ENCODE data around the gene POTEF.
"Not testable (repeated sequence)": the region's sequence is repeated elsewhere in the genome, so short reads cannot be mapped to it uniquely, and the experiment has no call there.

Gene POTEF

DNA sequence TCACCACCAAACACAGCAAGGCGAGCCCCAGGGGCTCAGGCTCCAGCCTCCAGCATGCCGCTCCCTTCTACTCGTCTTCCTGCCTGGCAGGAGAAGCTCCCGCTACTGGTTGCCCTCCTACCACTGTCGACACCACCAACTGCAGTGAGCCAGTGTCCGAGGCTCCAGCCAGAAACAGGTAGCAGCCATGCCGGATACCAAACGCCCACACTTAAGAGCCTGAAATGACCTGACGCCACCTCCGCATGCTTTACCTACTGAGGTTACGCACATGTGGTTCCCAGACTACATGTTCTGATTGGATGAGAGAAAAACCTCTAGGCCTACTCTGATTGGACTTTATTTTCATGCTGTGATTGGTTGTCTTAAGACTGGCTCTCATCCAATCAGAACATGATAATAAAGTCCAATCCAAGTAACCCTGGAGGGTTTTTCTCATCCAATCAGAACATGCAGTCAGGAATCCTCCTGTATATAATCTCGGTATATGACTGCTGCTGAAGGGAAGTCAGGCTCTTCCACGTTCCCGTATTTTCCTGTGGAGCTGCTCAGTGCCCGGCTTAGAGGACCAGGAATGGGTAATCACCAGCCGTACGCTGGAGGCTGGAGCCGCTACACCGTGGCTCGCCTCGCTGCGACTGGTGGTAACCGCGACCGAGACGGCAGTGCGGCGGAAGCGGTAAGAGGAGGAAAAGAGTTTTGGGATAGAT is at the start of gene POTEF:
Gene POTEF (minus strand): TSS at position 103 of the 710 bp plus-strand sequence. CDS start 8,707 bp downstream, outside the sequence.
- DNase-seq (ENCODE audit: extremely low read depth in 1 of 2, low read depth in 1 of 2): not testable (repeated sequence)

DNA sequence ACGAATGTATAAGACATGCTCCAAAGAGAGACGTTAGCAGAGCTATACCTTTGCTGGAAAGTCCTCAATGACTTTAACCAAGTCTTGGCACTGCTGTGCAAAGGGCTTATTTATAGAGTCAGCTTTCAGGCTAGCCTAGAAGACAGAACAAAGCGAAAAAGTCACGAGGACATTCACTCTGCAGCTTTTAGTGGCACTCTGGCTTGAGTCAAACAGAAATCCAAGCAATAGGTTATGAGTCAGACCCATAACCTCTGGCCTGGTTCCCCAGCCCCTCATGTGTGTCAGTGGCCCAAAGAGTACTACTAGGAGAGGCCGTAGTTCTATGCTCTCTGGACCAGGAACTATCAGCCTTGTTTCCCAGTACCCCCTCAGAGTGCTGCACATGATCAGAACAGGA is 45.8 kb upstream of the POTEF start:
- not testable (repeated sequence) for DNase-seq (ENCODE audit: extremely low read depth in 1 of 2, low read depth in 1 of 2)

DNA sequence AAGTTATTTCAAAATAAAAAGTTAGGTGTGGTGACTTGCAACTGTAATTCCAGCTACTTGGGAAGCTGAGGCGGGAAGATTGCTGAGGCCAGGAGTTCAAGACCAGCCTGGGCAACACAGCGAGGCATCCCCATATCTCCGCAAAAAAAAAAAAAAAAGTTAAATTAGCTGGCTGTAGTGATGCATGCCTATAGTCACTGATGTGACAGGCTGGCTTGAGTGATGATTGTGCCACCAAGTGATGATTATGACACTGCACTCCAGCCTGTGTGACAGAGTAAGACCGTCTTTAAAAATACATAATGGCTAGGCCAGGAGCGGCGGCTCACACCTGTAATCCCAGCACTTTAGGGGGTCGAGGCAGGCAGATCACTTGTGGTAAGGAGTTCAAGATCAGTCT is 40.9 kb upstream of the POTEF start:
- no peak for DNase-seq (ENCODE audit: extremely low read depth in 1 of 2, low read depth in 1 of 2)

DNA sequence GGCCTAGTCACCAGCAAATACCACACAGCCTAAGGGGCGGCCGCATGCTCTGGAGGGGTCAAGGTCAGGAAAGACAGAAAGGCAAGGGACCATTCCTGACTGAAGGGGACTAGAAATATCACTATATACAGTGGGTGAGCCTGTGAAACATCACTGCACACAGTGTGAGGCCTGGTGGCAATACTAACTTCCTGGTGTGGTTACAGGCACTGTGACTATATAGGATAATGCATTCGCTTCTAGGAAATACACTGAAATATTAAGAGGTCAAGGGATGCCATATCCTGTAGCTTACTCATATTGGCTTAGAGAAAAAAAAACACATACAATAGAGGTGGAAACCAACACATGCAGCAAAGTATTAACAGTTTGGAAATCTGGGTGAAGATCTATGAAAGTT is 40.1 kb upstream of the POTEF start:
- DNase-seq (ENCODE audit: extremely low read depth in 1 of 2, low read depth in 1 of 2): not testable (repeated sequence)

DNA sequence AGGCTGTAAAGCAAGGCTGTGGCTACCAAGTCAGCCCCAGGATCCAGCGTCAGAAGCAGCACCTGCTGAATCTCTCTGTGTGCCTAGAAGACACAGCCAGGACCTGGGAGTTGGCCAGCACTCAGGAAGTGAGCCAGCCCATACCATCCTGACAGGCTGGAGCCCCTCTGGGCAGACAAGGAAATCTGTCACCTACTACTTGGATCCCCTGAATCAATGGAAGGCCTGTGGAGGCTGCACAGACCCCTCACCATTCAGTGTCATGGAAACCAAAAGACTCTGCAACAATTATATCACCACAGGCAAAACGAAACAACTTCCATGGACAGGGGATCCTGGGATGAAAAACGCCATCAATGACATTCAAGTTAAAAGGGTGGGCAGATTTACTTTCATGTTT is 37.6 kb upstream of the POTEF start:
- DNase-seq (ENCODE audit: extremely low read depth in 1 of 2, low read depth in 1 of 2): not testable (repeated sequence)

DNA sequence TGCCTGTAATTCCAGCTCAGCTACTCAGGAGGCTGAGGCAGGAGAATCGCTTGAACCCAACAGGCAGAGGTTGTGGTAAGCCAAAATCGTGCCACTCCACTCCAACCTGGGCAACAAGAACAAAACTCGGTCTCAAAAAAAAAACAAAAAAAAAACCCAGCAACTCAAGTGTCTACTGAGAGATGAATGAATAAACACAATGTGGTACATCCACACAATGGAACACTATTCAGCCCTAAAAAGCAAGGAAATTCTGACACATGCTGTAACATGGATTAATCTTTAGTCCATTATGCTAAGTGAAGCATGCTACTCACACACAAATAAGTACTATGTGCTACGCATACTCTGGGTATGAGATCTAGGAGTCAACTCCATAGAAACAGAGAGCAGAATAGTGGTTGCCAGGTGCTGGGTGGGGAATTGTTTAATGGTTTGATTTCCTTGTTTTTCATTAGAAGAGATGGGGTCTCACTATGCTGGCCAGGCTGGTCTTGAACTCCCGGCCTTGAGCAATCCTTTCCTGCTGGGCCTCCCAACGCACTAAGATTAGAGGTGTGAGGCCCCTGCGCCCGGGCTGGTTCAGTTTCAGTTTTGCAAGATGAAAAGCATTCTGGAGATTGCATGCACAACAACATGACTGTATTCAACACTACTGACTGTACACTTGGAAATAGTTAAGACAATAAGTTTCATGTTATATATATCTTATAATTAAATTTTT is 36.4 kb upstream of the POTEF start:
- DNase-seq (ENCODE audit: extremely low read depth in 1 of 2, low read depth in 1 of 2): no peak

DNA sequence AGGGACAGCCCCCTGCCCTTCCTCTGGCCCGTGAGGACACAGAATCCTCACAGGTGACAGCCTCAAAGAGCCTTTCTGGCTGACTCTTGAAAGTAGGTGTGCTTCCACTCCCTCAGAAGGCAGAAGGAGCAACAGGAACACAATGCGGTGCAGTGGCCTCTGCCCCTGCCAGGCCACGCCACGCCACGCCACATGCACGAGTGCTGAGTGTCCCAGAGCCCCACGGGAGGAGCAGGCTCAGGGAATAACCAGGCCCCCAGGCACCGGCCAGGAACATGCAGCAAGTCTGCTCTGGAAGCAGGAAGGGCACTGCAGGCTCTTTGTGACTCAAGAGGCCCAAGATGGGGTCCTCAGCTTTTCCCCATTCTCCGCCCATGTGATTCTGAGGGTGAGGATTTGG is 33.9 kb upstream of the POTEF start:
- no peak for DNase-seq (ENCODE audit: extremely low read depth in 1 of 2, low read depth in 1 of 2)

DNA sequence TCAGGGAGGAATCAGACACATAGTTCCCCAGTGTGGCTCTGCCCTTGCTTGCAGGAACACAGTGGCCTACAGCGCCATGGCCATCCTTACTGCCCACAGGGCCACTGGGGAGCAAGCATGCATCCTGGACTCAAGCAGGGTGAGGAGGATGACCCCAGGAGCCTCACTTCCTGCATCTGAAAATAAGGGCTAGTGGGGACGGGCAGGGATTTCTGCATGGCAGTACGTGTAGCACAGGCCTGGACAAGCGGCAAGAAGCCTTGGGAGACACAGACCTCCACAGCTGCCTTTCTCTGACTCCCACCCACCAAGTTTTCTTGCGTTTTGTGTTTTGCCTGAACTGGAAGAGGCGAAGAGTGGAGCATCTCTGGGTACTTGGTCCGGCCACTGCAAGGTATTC is 33.5 kb upstream of the POTEF start:
- not testable (repeated sequence) for DNase-seq (ENCODE audit: extremely low read depth in 1 of 2, low read depth in 1 of 2)

DNA sequence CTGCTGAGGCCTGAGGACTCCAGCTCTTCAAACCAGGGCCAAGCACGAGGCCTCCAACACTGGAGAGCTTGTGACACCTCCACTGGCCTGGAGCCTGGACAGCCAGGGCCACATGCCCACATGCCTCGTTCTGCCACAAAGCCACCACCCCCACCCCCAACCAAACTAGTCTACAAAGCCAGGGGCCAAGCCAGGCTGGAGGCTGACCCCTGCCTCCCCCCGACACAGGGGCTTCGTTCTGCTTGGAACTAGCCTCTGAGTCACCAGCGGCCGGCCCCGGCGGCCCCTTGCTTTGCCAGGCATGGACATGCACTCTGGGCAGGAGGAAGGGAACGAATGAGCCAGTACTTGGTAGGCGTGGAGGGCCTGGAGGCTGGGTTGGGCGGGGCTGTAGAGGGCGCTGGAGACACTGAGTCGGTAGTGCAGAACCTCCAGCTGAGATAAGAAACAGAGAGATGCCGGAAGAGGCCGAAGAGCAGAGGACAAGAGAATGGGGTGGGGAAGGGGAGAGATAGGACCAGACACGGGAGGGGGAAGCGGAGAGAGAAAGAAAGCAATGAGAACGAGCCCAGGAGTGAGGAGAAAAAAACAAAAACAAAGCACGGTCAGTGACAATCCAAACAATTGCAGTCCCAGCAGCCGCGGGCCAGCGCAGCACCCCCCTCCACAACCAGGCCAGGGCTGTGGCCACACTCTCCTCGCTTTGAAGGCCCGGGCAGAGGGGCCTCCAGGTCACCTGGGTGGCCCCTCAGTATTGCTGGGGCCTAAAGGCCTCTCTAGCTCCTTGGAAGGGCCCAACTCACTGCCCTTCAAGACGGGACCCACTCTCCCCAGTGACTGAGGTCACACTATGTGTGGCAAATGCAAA is 32.0 kb upstream of the POTEF start:
- not testable (repeated sequence) for DNase-seq (ENCODE audit: extremely low read depth in 1 of 2, low read depth in 1 of 2)

DNA sequence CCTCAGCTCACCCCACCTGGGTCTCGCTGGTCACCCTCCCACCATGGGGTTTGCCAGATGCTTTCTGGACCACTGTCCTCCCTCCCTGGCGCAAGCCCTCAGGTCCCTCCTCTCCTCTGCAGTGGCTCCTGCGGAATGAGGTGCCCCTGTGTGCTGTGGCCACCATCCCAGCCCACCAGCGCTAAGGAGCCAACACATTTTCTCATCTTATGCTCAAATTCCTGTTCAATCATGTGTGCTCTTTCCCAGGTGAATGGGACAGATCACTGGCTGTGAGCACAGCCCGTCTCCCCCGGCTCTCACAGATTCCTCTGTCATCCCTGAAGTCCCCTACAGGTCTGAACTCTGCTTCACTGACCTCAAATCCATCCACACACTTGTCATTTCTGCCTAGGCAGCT is 31.1 kb upstream of the POTEF start:
- DNase-seq (ENCODE audit: extremely low read depth in 1 of 2, low read depth in 1 of 2): no peak

DNA sequence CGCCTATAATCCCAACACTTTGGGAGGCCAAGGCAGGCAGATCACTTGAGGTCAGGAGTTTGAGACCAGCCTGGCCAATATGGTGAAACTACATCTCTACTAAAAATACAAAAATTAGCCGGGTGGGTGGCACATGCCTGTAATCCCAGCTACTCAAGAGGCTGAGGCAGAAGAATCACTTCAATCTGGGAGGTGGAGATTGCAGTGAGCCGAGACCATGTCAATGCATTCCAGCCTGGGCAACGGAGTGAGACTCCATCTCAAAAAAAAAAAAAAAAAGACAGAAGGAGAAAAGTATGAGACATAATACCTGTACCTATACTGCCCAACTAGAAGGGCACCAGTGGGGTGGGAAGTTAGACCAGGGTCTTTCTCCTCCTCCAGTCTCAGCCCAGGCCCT is 30.4 kb upstream of the POTEF start:
- DNase-seq (ENCODE audit: extremely low read depth in 1 of 2, low read depth in 1 of 2): not testable (repeated sequence)

DNA sequence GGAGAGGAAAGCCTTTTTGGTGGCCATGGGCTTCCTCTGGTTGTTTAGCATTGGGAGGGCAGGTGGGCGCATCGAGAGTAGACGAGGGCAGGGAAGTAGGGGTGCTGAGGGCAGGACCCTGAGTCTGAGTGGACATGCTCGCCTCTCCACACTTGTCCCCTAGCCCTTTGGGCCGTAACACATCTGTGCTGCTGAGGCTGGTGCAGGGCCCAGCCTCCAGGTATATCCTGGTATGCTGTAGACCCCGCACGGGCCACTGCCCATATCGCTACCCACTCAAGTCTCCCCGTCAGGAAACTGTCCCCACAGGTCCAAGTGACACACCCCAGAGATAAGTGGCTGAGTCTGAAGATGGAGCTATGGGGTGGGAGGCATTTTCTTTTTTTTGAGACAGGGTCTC is 29.6 kb upstream of the POTEF start:
- DNase-seq (ENCODE audit: extremely low read depth in 1 of 2, low read depth in 1 of 2): no peak

DNA sequence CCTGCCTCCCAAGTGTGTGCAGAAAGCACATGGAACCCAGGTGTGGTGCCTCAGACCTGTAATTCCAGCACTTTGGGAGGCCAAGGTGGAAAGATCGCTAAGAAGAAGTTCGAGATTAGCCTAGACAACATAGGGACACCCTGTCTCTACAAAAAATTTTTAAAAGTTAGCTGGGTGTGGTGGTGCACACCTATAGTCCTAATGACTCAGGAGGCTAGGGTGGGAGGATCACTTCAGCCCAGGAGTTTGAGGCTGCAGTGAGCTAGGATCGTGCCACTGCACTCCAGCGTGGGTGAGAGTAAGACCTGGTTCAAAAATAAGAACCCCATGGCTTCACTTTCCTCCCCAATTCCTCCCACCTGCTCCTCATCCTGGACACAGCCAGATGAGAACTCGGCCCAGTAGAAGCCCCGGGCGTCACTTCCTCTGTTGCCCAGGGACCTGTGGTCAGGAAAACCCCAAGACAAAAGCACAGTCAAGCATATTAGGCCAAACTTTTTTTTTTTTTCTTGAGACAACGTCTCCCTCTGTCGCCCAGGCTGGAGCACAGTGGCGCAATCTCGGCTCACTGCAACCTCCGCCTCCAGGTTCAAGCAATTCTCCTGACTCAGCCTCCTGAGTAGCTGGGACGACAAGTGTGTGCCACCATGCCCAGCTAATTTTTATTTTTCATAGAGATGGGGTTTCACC is 28.9 kb upstream of the POTEF start:
- not testable (repeated sequence) for DNase-seq (ENCODE audit: extremely low read depth in 1 of 2, low read depth in 1 of 2)

DNA sequence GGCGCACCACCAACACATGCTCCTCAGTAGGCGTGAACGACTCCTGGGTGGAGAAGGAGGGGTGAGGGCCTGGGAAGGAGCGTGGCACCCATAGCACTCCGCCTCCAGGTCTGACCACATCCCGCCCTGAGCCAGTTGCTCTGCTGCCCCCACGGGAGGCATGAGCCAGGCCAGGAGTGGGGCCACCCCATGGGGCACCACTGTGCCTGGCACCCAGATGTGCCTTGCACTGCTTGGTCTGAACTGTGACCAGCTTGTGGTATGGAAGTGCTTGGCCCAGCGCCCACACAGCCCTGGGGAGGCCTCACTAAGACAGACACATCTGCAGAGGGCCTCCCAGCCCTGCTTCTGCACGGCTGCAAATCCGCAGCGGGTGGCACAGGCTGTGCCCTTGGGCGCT is 28.3 kb upstream of the POTEF start:
- DNase-seq (ENCODE audit: extremely low read depth in 1 of 2, low read depth in 1 of 2): not testable (repeated sequence)

DNA sequence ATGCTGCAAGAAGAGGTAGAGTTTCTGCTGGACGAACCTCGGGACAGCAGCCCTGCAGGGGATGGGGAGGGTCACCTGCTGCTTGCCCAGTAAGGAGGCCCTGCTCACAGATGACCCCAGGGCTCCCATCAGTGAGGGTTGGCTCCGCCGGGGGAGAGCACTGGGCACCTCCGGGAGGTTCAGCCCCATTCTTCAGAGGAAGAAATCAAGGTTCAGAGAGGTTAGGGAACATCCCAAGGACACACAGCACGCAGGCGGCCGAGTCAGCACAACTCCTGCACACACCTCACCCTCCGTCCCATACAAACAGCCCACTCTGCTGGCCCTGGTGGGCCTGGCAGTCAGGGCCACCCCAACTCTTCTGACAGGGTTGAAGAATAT is 27.6 kb upstream of the POTEF start:
- DNase-seq (ENCODE audit: extremely low read depth in 1 of 2, low read depth in 1 of 2): no peak

DNA sequence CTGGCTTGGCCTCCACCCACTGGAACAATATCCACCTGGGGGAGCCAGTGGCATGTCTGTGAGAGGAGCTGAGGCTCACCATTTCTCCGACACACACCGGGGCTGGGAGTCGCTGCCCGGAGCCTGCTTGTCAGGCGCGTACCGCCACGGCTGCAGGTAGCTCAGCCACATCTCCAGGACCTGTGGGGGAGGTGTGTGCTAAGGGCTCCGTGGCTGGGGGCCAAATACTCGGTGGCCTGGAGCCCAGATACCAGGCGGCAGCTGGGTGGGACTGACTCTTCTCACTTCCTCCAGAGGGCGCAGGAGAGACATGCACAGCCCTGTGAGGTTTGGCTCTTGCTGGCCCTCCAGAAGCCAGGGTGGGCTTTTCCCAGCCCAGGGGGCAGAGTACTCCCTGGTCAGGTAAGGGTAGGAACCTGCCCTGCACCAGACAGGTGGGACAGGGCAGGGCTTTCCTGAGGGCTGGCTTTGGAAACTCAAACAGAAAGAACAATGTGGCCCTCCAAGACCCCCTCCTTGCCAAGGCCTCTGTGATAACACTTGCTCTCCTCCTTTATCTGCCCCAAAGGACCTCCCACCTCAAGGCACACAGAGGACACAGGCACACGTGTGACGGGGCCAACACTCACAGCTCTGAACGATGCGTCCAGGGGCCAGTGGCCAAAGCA is 27.1 kb upstream of the POTEF start:
- DNase-seq (ENCODE audit: extremely low read depth in 1 of 2, low read depth in 1 of 2): not testable (repeated sequence)

DNA sequence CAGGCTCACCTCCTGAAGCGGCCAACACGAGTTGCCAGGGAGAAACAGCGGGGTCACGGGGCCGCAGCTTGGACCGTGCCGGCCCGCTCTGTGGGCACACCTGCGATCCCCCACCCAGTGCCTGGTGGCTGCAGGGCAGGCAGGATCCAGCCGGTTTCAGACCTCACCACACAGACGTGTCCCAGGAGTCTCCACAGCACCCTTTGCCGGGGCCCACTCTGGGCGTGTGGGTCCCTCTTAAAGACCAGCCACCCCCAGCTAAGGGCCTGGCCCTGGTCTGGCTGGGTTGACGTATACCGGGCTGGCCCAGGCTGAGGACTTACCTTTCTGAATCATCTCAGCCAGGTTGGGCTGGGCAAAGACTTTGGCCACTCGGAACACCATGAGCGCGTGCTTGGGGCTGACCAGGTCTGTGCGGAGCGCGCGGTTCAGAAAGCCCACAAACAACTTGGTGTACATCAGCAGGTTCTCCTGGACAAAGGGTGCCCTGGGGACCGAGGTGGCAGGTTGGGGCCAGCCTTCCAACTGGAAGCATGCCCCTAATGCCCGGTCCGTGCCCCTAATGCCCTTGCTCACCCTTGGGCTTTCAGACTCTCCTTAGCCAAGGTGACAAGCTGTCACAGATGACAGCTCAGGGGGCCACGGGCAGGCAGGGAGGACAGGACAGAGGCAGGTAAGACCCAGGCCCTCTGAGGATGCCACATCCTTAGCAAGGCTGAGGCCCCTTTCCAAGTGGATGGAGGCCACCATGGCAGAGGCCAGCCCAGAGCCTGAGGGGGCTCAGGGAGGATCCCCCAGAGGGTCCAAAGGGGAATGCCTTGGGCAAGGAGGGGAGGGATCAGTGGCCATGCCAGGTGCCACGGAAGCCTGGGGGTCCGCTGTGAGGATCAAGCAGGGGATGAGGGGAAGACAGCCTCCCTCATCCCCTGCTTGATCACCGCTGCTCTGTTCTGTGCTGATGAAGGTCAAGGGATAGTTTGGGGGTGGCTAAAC is 26.0 kb upstream of the POTEF start:
- DNase-seq (ENCODE audit: extremely low read depth in 1 of 2, low read depth in 1 of 2): no peak

DNA sequence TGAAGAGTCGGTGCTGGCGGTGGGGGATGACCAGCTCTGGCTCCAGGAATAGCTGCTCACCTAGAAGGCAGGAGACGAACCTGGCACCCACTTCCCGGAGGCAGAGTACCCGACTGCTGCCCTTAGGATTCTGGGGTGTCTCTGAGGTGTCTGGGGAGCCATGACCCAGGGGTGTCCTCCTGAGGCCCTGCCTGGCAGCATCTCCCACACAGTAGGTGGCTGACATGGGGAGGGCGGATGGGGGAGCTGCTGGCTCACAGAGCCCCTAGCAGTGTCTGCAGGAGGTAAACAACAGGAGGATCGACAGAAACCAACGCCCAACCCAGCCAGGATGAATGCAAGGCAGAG is 25.4 kb upstream of the POTEF start:
- DNase-seq (ENCODE audit: extremely low read depth in 1 of 2, low read depth in 1 of 2): not testable (repeated sequence)

DNA sequence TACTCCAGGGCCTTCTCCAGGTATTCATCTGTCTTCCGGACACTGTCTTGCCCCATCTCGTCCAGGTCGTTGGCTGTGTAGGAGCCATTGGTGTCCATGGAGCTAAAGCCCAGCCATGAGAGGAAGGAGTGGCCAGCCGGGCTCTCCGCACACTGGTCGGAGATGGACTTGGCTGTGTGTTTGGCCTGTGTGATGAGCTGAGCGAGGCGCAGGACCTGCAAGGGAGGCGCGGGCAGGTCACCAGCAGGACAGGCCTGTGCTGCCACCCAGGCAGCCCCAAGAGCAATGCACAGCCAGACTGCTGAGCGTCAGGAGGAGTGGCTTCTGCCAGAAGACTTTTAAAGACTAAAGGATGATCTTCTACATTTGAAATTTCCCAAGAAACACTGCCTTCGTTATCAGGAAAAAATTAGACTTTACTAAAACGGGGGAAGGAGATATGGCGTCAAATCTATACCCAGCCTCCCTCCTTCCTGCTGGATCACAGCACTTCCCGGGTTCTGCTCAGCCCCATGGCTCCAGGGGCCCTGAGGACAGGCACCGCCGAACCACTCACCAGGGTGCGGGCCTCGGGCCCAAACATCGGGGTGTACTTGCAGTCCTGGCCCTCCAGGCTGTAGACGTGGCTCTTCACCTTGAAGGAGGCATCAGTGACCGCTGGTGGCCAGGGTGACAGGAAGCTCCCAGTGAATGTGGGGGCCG is 24.9 kb upstream of the POTEF start:
- DNase-seq (ENCODE audit: extremely low read depth in 1 of 2, low read depth in 1 of 2): not testable (repeated sequence)
